ENCODE data around the gene GRM2. TPM values are rescaled to one million over a fixed set of nuclear protein-coding genes. Genes with fewer than 3 reads are reported as not detected.

Gene GRM2
- 1 to 10 TPM in 2 of 3 donors, under 1 TPM in 1; 0.84 to 1.2 (median 1.0) TPM for total RNA-seq

DNA sequence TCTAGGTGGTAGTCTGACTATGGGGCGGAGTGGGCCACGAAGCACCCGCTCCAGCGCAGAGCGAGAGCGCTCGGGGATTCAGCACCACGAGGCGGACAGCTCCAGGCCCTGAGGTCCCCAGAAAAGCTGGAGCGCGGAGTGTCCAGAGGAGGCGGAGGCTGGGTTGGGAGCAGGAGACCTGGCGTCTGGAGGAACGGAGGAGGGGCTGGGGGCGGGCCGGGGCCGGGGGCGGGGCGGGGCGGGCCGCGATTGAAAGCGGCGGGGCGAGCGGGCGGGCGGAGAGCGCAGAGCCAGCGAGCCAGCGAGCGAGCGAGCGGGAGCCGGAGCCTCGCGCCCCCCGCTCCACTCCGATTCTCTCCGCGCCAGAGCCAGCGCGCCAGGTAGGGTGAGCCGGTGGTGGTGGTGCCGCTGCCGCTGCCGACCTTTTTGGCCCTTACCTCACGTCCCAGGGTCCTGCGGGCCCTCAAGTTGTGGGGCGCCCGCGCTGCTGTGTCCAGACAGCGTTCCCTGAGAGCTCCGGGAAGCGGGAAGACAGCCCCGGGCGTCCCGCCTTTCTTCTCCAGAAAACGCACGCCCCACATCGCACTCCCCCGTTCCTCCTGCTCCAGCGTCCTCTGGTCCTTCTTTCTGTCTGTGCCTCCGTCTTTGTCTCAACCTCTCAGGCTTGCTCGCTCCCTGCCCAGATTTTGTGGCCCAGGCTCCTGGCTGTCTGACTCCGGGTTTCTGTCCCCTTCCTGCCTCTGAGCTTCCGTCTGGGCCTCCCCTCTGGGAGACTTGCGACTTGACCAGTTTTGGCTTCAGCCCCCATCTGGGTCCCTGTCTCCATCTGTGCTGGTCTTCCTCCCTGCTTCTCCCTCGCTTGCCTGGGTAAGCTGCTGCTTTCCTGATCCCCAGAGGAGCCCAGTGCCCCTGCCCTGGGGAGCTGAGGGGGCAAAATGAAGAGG, at the start of gene GRM2:
TSS of gene GRM2 (plus strand) at position 281 of the 944 bp plus-strand sequence. CDS start 1,916 bp downstream, outside the sequence.
- peak; percentile 39 to 51 for ATAC-seq
- no peaks in the 10 kb centered on the region for H3K27me3 Mint-ChIP-seq (ENCODE audit: low read depth)
- DNase-seq, result no peak
- no peak within 1 kb of the TSS for H3K4me3 Mint-ChIP-seq
- no peaks in the 10 kb centered on the region for H3K9me3 Mint-ChIP-seq
- H3K36me3 Mint-ChIP-seq (ENCODE audit: insufficient read depth), result peaks cover 12% of the 10 kb centered on the region
- H3K4me1 Mint-ChIP-seq (ENCODE audit: low read depth), result peaks cover 13% of the 10 kb centered on the region

DNA sequence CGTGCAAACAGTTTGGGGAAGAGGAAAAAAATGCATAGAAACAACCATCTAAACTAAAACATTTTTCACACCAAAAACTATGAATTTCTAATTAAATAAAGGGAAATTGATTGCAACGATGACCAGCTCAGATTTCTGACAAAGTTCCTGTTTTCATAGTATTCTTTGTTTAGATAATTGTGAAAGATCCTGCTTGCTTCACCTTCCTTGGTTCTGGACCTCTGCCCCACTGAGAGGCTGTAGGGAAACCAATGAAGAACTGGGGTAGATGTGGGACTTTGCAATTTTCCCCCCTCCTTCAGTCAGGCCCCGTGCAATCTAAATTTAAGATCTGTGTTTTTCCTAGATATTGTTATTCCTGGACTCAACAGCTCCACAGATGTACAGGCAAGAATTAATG, 49.6 kb upstream of the GRM2 start:
- no peak for DNase-seq

DNA sequence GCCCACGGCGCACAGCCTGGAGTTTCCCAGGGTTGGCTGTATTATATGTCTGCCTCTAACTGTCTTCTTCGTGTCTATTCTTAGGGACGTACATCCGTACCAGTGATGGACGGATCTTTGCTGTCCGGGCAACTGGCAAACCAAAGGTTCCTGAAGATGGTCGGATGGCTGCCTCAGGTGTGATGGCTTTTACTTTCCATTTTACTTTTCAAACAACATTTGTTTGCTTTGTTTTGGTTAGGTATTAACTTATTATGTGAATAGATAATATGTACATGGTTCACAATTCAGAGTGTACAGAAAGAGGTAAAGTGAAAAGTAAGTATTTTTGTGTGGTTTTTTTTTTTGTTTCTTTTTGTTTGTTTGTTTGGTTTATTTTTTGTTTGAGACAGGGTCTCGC, 46.9 kb upstream of the GRM2 start:
- ATAC-seq (no peak), DNase-seq (no peak)
- H3K9me3 Mint-ChIP-seq, result no peaks in the 10 kb centered on the region
- no peaks in the 10 kb centered on the region for H3K4me1 Mint-ChIP-seq (ENCODE audit: low read depth)
- H3K36me3 Mint-ChIP-seq (ENCODE audit: insufficient read depth), result peaks cover 45% of the 10 kb centered on the region
- H3K4me3 Mint-ChIP-seq, result no peak overlapping the region
- H3K27me3 Mint-ChIP-seq (ENCODE audit: low read depth), result no peaks in the 10 kb centered on the region

More for the DNA sequence above, 49.6 kb upstream of the GRM2 start:
- H3K9me3 Mint-ChIP-seq, result peaks cover under 1% of the 10 kb centered on the region
- H3K36me3 Mint-ChIP-seq (ENCODE audit: insufficient read depth), result peaks cover 33% of the 10 kb centered on the region
- no peak overlapping the region for H3K4me3 Mint-ChIP-seq
- no peaks in the 10 kb centered on the region for H3K4me1 Mint-ChIP-seq (ENCODE audit: low read depth)
- H3K27me3 Mint-ChIP-seq (ENCODE audit: low read depth), result no peaks in the 10 kb centered on the region
- no peak for ATAC-seq

DNA sequence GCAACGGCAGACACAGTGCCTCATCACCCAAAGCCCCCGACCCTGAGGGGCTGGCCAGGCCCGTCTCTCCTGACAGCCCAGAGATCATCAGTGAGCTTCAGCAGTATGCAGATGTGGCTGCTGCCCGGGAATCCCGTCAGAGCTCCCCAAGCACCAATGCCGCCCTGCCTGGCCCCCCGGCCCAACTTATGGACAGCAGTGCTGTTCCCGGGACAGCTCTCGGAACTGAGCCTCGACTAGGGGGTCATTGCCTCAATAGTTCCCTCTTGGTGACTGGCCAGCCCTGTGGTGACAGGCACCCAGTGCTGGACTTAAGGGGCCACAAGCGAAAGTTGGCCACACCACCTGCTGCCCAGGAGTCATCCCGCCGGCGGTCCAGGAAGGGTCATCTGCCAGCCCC, 44.4 kb upstream of the GRM2 start:
- Mint-ChIP-seq H3K27me3 (ENCODE audit: low read depth) (no peaks in the 10 kb centered on the region), H3K4me3 (no peak overlapping the region), H3K9me3 (no peaks in the 10 kb centered on the region), H3K36me3 (ENCODE audit: insufficient read depth) (peaks cover 34% of the 10 kb centered on the region), H3K4me1 (ENCODE audit: low read depth) (peaks cover 4% of the 10 kb centered on the region)
- DNase-seq (no peak), ATAC-seq (no peak)

DNA sequence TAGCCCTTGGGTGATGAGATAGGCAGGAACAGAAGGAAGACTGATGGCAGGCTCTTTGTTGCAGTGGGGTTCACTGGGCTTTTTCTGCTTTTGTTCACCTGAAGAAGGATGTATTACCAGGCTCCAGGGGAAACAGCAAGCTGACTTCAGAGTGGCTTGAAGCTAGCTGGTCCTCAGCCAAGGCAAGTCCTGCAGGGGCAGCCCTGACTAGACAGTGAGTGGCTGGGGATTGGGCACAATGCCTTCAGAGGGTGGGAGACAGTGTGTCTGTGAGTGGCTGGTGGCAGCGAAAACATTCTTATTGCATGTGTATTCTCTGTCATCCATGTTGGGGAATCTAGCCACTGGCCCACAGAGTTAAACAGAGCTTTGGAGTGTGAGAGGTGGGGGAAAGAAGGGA, 38.1 kb upstream of the GRM2 start:
- ATAC-seq (no peak), DNase-seq (no peak)
- Mint-ChIP-seq H3K4me3 (no peak overlapping the region), H3K9me3 (no peaks in the 10 kb centered on the region), H3K27me3 (ENCODE audit: low read depth) (no peaks in the 10 kb centered on the region), H3K4me1 (ENCODE audit: low read depth) (peaks cover 45% of the 10 kb centered on the region), H3K36me3 (ENCODE audit: insufficient read depth) (peaks cover 1% of the 10 kb centered on the region)

DNA sequence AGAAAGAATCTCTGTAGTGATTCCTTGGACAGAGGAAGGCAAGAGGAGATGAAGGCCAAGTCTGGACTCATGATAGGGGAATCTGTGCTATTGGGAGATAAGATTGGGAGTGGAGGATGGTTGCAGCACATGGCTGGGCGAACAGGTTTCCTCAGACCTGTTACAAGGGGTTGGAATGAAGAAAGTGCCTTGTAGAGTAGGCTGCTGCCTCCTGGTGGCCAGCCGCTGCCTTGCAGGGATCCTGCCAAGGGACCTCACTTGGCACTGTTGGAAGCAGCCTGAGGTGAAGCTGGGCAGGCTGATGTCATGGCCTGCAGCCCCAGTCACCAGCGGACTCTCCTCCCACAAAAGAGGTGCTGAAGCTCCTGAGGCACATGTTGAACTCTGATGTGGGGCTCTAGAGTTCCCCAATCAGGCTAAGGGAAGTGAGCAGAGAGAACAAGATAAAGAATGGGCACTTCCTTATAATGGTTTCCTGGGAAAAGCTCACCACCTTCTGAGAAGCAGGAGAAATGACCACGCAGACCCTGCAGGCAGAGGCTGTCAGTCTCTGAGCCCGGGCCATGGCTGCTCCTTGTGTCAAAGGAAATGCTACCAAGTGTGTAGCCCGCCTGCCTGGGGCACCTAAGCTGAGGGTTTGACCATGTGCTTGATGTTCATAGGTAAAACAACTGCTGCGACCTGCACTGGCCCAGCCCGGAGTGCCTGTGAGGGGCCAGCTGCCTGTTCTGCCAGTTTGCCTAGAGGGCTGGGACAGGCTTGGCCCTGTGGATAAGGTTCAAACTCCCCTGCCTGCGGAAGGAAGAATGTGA, 37.4 kb upstream of the GRM2 start:
- DNase-seq (peak; percentile 78), ATAC-seq (peak; percentile 13 to 20)
- Mint-ChIP-seq H3K4me3 (peak overlapping the region; percentile 73), H3K9me3 (no peaks in the 10 kb centered on the region), H3K27me3 (ENCODE audit: low read depth) (no peaks in the 10 kb centered on the region), H3K36me3 (ENCODE audit: insufficient read depth) (no peaks in the 10 kb centered on the region), H3K4me1 (ENCODE audit: low read depth) (peaks cover 52% of the 10 kb centered on the region)

DNA sequence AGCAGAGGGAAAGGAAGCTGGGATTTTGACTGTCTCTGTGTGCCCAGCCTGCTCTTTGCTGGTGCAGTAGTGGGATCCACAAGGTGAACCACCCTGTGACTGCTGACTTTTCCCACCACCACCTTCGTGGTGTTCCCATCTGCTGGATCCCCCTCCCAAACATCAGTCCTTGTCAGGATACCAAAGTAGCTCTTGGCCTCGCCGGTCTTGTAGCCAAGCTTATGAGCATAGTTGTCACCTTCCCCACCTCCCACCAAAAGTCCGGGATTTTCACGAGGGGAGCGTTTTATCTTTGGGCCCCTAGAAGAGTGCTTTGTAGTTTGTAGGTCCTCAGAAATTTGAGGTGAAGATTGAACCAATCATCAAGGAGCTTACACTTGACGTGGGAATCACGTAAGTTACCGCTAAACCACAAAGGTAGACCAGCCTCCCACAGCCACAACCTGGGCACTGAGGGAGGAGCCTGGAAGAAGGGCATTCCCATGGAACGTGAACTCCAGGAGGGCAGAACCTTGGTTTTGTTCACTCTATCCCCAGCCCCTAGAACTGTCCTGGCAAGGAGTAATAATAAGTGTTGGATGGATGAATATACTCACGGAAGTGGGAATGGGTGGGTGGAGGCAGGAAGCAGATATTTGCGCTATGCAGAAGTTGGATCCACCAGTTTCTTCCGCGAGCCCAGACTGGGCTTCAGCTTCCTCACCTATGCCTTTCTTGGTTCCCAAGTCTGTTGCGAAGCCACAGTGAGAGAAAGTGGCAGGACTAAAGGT, 36.6 kb upstream of the GRM2 start:
- peak overlapping the region; percentile 73 for H3K4me3 Mint-ChIP-seq
- no peaks in the 10 kb centered on the region for H3K27me3 Mint-ChIP-seq (ENCODE audit: low read depth)

DNA sequence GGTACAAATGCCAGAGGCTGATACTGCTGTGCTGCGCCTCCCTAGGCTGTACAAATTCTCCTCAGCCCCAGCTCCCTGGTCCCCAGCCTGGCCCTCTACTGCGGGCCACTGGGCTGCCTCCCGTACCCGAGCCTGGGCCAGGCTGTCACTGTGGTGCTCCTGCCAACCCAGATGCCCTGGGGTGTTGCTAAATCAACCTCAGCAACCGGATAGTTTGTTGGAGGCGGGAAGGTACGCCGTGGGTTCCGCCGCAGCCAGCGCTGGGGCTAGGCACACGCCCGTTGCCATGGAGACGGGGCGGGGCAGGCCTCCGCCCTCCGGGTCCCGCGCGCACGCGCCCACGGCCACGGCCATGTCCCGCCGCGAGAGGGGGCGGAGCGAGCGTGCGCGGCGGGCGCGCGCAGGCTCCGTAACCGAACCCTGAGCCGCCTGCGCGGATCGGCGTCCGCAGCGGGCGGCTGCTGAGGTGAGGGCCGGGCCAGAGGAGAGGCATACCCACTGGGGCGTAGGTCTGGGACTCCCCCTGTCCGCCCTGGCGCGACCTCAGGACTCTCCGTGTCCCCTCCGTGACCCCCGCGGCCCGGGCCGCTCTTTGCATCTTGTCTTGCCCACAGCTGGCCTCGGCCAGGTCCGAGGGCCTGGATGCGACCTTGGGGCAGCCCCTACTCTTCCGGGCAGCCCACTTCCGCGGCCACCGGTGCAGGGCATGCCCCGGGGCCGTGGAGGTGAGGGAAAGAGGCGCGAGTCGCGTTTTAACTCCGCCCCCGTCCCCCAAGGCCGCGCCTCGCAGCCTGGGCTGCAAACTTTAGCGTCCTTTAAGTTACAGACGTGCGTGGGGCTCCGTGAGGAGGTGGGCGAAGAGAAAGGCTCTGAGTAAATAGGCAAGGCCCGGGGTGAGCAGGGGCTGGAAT, 35.8 kb upstream of the GRM2 start, which contains the start of gene TEX264:
TSS of gene TEX264 (plus strand) at position 430 of the 911 bp plus-strand sequence. CDS start 3,053 bp downstream, outside the sequence.
- Mint-ChIP-seq H3K9me3 (no peaks in the 10 kb centered on the region), H3K4me3 (peak within 1 kb of the TSS; percentile 89), H3K4me1 (ENCODE audit: low read depth) (peaks cover 64% of the 10 kb centered on the region), H3K36me3 (ENCODE audit: insufficient read depth) (peaks cover 11% of the 10 kb centered on the region), H3K27me3 (ENCODE audit: low read depth) (no peaks in the 10 kb centered on the region)
- DNase-seq, result peak; percentile 93
- ATAC-seq, result peak; percentile 66 to 74

More for the DNA sequence above, 36.6 kb upstream of the GRM2 start:
- Mint-ChIP-seq H3K36me3 (ENCODE audit: insufficient read depth) (peaks cover 4% of the 10 kb centered on the region), H3K9me3 (no peaks in the 10 kb centered on the region), H3K4me1 (ENCODE audit: low read depth) (peaks cover 59% of the 10 kb centered on the region)
- no peak for DNase-seq
- no peak for ATAC-seq

DNA sequence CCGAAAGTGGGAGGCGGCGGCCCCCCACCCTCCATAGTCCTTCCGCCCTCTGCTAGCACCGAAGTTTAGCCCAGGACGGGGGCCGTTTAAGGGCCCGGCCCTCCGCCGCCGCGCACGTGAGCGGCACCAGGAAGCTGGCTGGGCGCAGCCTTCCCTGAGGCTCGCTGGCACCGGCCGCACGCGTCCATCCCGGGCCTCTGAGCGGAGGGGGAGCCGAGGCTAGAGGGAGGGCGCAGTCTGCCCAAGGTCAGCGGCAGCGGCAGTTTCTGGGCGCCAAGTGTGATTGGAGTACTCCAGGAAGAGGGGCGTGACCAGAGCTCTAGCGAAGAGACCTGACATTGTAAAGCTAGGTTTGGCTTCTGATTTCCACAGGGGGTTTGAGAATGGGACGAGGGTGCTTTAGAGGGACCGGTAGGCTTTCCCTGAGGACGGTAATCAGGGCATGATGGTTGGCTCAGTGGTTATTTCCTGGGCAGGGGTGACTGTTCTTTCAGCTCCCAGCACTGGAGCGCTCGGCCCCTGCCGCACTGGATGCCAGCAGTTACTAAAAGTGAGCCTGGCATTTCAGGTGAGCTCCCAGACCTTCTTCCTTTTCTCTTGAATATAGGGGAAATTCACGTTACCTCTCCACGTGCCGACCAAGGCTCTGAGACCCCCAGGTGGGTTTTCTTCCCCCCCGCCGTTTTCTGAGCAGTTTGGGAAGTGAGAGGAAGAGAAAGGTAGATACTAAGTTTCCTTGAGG, 35.0 kb upstream of the GRM2 start:
- Mint-ChIP-seq H3K9me3 (no peaks in the 10 kb centered on the region), H3K4me1 (ENCODE audit: low read depth) (peaks cover 70% of the 10 kb centered on the region)

DNA sequence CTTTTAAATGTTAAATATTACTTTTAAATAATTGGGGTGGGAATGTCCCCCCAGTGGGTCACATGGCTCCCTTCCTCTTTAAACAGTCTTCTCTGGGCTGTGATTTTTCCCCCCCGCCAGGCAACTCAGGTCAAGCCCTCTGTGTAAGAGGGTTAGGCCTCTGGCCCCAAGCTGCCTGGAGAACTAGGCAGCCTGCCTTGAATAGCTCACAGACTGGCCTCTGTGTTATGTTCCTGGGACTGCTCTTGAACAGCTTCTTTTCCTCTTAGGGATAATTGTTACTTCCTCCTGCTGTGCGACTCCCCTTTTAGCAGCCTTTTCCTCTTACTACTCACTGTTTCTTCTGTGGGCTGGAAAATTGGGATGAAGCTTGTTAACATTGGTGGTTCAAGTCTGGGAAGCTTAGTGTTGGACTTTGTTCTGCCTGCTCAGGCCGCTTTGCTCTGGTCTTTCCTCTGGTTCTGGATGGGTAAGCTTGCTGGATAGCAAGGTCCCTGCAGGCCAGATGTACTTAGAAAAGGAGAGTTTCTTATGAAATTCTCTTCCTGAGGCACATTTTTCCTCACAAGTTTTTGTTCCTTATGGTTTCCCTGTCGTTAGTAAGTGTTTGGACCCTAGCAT, 33.6 kb upstream of the GRM2 start:
- Mint-ChIP-seq H3K9me3 (no peaks in the 10 kb centered on the region), H3K27me3 (ENCODE audit: low read depth) (no peaks in the 10 kb centered on the region), H3K36me3 (ENCODE audit: insufficient read depth) (peaks cover 12% of the 10 kb centered on the region), H3K4me3 (peak overlapping the region; percentile 49), H3K4me1 (ENCODE audit: low read depth) (peaks cover 81% of the 10 kb centered on the region)
- DNase-seq (no peak), ATAC-seq (no peak)

More for the DNA sequence above, 35.0 kb upstream of the GRM2 start:
- DNase-seq (peak; percentile 45), ATAC-seq (peak; percentile 42 to 44)
- Mint-ChIP-seq H3K4me3 (peak overlapping the region; percentile 89), H3K27me3 (ENCODE audit: low read depth) (no peaks in the 10 kb centered on the region), H3K36me3 (ENCODE audit: insufficient read depth) (peaks cover 12% of the 10 kb centered on the region)

DNA sequence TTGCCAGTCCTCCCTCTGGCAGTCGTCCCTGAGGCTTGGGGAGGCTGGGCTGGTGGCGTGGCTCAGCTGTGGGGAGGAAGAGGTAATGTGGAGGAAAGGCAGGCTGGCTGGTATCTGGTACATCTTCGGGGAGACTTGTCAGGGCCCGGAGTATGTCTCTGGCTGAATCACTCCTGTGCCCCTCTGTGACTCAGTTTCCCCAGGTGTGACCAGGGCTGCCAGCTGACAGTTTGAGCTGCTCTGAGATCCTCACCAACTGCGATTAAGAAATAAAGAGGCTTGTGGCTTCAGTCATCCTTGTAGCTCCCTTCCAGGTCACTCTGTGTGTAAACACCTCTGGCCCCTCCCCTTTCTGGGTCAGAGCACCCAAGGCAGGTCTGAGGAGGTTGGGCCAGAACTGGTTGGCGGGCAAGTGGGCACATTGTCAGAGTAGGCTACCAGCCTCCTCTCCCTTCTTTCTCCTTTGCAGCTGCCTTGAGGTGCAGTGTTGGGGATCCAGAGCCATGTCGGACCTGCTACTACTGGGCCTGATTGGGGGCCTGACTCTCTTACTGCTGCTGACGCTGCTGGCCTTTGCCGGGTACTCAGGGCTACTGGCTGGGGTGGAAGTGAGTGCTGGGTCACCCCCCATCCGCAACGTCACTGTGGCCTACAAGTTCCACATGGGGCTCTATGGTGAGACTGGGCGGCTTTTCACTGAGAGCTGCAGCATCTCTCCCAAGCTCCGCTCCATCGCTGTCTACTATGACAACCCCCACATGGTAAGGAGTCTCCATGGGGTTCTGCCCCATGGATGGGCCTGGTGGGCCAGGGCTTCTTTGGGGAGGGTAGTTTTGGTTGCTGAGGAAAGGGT, 32.8 kb upstream of the GRM2 start:
- no peak overlapping the region for H3K4me3 Mint-ChIP-seq
- H3K9me3 Mint-ChIP-seq, result no peaks in the 10 kb centered on the region
- H3K36me3 Mint-ChIP-seq (ENCODE audit: insufficient read depth), result peaks cover 12% of the 10 kb centered on the region
- DNase-seq, result no peak
- peaks cover 82% of the 10 kb centered on the region for H3K4me1 Mint-ChIP-seq (ENCODE audit: low read depth)
- no peak for ATAC-seq
- no peaks in the 10 kb centered on the region for H3K27me3 Mint-ChIP-seq (ENCODE audit: low read depth)
